CD1c-positive myeloid dendritic cell (primary cell): Measurements from ENCODE around the gene WDPCP.
"Not testable (repeated sequence)": the region's sequence is repeated elsewhere in the genome, so short reads cannot be mapped to it uniquely, and the experiment has no call there.

Experiments used
- DNase-seq: peaks from one replicate; pipeline ENCODE4 v3.0.0-alpha.2; 2016; ENCODE audit errors: extremely low spot score

WDPCP gene

GRCh38 chr2:63539416-63540162 lies 48.7 kb downstream of the WDPCP start:
- no peak for DNase-seq

GRCh38 chr2:63538390-63538789 lies 49.9 kb downstream of the WDPCP start:
- no peak for DNase-seq

GRCh38 chr2:63537306-63537705 lies 51.0 kb downstream of the WDPCP start:
- no peak for DNase-seq

GRCh38 chr2:63530704-63531279 lies 57.5 kb downstream of the WDPCP start:
- no peak for DNase-seq

- DNase-seq, result no peak
Measured at GRCh38 chr2:63525905-63526304, 62.4 kb downstream of the WDPCP start.

GRCh38 chr2:63522950-63523349 lies 65.3 kb downstream of the WDPCP start:
- no peak for DNase-seq

- DNase-seq, result no peak
Measured at GRCh38 chr2:63520793-63521192, 67.5 kb downstream of the WDPCP start.

- DNase-seq, result no peak
Measured at GRCh38 chr2:63514781-63515180, 73.5 kb downstream of the WDPCP start.

- no peak for DNase-seq
Measured at GRCh38 chr2:63514237-63514716, 74.0 kb downstream of the WDPCP start.

- no peak for DNase-seq
Measured at GRCh38 chr2:63506320-63506719, 82.0 kb downstream of the WDPCP start.

GRCh38 chr2:63503818-63504217 lies 84.5 kb downstream of the WDPCP start:
- no peak for DNase-seq

- no peak for DNase-seq
Measured at GRCh38 chr2:63500398-63500797, 87.9 kb downstream of the WDPCP start.

GRCh38 chr2:63497576-63497975 lies 90.7 kb downstream of the WDPCP start:
- DNase-seq, result no peak

GRCh38 chr2:63494968-63495367 lies 93.3 kb downstream of the WDPCP start:
- DNase-seq, result no peak

- no peak for DNase-seq
Measured at GRCh38 chr2:63494100-63494499, 94.2 kb downstream of the WDPCP start.

- DNase-seq, result peak; percentile 8
Measured at GRCh38 chr2:63488118-63488713, 100.1 kb downstream of the WDPCP start.

GRCh38 chr2:63486861-63487290 lies 101.4 kb downstream of the WDPCP start:
- DNase-seq, result no peak

- DNase-seq, result no peak
Measured at GRCh38 chr2:63484901-63485300, 103.4 kb downstream of the WDPCP start.

- no peak for DNase-seq
Measured at GRCh38 chr2:63484481-63484880, 103.8 kb downstream of the WDPCP start.

- no peak for DNase-seq
Measured at GRCh38 chr2:63477686-63478085, 110.6 kb downstream of the WDPCP start.

- not testable (repeated sequence) for DNase-seq
Measured at GRCh38 chr2:63469313-63469712, 119.0 kb downstream of the WDPCP start.

GRCh38 chr2:63465633-63466032 lies 122.6 kb downstream of the WDPCP start:
- DNase-seq, result no peak

- no peak for DNase-seq
Measured at GRCh38 chr2:63463142-63463541, 125.1 kb downstream of the WDPCP start.
